T-helper 17 cell (primary cell): ENCODE measurements around the gene IST1. TPM values are rescaled to one million over a fixed set of nuclear protein-coding genes. Genes with fewer than 3 reads are reported as not detected.
"Not testable (repeated sequence)": the region's sequence is repeated elsewhere in the genome, so short reads cannot be mapped to it uniquely, and the experiment has no call there.

ENCODE experiments used
- ATAC-seq: fragments of 150-1000 bp; cut with Tn5 transposase; 2 replicates; pipeline ENCODE4 v1.10.0; 2021; ENCODE audit warnings: mild to moderate bottlenecking, moderate library complexity
- DNase-seq, 3 donors: peaks; one replicate each; pipeline versions ENCODE4 v3.0.0 to v3.0.0-alpha.2; 2020 to 2021
- H3K9me3 ChIP-seq: one replicate; pipeline ENCODE4 v1.7.0; 2013; ENCODE audit warnings: low read length, mild to moderate bottlenecking; ENCODE audit not compliant: control insufficient read depth, poor library complexity, severe bottlenecking
- H3K27ac Mint-ChIP-seq: one replicate; pipeline ENCODE4 v1.8.0; 2022; ENCODE audit warnings: mild to moderate bottlenecking, moderate library complexity, mixed read lengths
- H3K27me3 Mint-ChIP-seq: one replicate; pipeline ENCODE4 v1.8.0; 2022; ENCODE audit warnings: mixed read lengths
- H3K36me3 Mint-ChIP-seq: one replicate; pipeline ENCODE4 v1.8.0; 2022; ENCODE audit warnings: low read depth, mixed read lengths
- H3K4me1 Mint-ChIP-seq: one replicate; pipeline ENCODE4 v1.8.0; 2022; ENCODE audit warnings: mild to moderate bottlenecking, mixed read lengths
- H3K4me3 Mint-ChIP-seq: one replicate; pipeline ENCODE4 v1.8.0; 2022; ENCODE audit warnings: mild to moderate bottlenecking, moderate library complexity, mixed read lengths
- total RNA-seq, 4 donors: library from RNA in 2 of 4; stranded (reverse) in 2 of 4; gene quantifications; one replicate each; pipeline ENCODE4 v1.2.3 and lab custom pipeline; 2022 to 2026

Gene IST1
- total RNA-seq, 2 donors from 2014 or later, result 262 to 283 TPM

GRCh38 chr16:71889147-71889546 lies 6.2 kb upstream of the IST1 start:
- Mint-ChIP-seq H3K27ac (no peak overlapping the region), H3K27me3 (no peaks in the 10 kb centered on the region), H3K4me1 (peaks cover 11% of the 10 kb centered on the region), H3K36me3 (peaks cover 2% of the 10 kb centered on the region), H3K4me3 (no peak overlapping the region)
- ATAC-seq (no peak), DNase-seq (no peak)
- no peaks in the 10 kb centered on the region for H3K9me3 ChIP-seq

GRCh38 chr16:71893888-71894228 lies 1.5 kb upstream of the IST1 start:
- Mint-ChIP-seq H3K4me1 (peaks cover 20% of the 10 kb centered on the region), H3K27ac (peak overlapping the region; percentile 95), H3K4me3 (peak overlapping the region; percentile 96), H3K27me3 (no peaks in the 10 kb centered on the region), H3K36me3 (no peaks in the 10 kb centered on the region)
- H3K9me3 ChIP-seq, result no peaks in the 10 kb centered on the region
- no peak for ATAC-seq
- no peak for DNase-seq

DNA sequence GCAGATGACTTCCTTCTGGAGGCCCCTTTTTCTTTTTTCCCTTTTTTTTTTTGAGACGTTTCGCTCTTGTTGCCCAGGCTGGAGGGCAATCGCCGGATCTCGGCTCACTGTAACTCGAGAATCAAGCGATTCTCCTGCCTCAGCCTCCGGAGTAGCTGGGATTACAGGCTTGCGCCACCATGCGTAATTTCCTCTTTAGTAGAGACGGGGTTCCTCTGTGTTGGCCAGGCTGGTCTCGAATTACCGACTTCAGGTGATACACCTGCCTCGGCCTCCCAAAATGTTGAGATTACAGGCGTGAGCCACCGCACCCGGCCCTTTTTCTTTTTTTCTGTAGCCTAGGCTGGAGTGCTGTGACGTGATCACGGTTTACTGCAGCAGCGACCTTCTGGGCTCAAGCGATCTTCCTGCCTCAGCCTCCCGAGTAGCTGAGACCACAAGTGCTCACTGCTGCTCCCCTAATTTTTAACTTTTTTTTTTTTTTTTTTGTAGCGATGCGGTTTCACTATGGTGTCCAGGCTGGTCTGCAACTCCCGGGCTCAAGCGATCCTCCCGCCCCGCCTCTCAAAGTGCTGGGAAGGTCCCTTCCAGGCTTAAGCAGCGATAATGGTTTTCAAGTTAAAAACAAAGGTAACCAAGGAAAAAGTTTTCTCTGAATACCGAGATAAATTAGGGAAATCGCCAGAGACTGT lies 956 bp upstream of the IST1 start:
- peak overlapping the region; percentile 95 for H3K27ac Mint-ChIP-seq
- H3K4me3 Mint-ChIP-seq, result peak overlapping the region; percentile 96
- ATAC-seq, result peak; percentile 19
- peaks cover 21% of the 10 kb centered on the region for H3K4me1 Mint-ChIP-seq
- no peaks in the 10 kb centered on the region for H3K9me3 ChIP-seq
- no peaks in the 10 kb centered on the region for H3K27me3 Mint-ChIP-seq
- peak in 2 of 3 donors; percentile 11 to 24 for DNase-seq
- H3K36me3 Mint-ChIP-seq, result no peaks in the 10 kb centered on the region

- Mint-ChIP-seq H3K27me3 (no peaks in the 10 kb centered on the region), H3K27ac (peak overlapping the region; percentile 95), H3K36me3 (no peaks in the 10 kb centered on the region), H3K4me3 (peak overlapping the region; percentile 96), H3K4me1 (peaks cover 27% of the 10 kb centered on the region)
- H3K9me3 ChIP-seq, result no peaks in the 10 kb centered on the region
- ATAC-seq, result peak; percentile 28
- peak in 1 of 3 donors; percentile 21 for DNase-seq
Observed at GRCh38 chr16:71895679-71896365, 491 bp downstream of the IST1 start.

GRCh38 chr16:71896764-71897368 lies 1.5 kb downstream of the IST1 start:
- peak overlapping the region; percentile 78 for H3K4me3 Mint-ChIP-seq
- H3K27ac Mint-ChIP-seq, result peak overlapping the region; percentile 95
- peaks cover 30% of the 10 kb centered on the region for H3K4me1 Mint-ChIP-seq
- DNase-seq, result no peak
- ATAC-seq, result no peak
- H3K27me3 Mint-ChIP-seq, result no peaks in the 10 kb centered on the region
- no peaks in the 10 kb centered on the region for H3K36me3 Mint-ChIP-seq
- H3K9me3 ChIP-seq, result no peaks in the 10 kb centered on the region

- DNase-seq, result no peak
- peak overlapping the region; percentile 73 for H3K27ac Mint-ChIP-seq
- no peak for ATAC-seq
- peaks cover 40% of the 10 kb centered on the region for H3K4me1 Mint-ChIP-seq
- no peaks in the 10 kb centered on the region for H3K36me3 Mint-ChIP-seq
- H3K27me3 Mint-ChIP-seq, result no peaks in the 10 kb centered on the region
- H3K9me3 ChIP-seq, result no peaks in the 10 kb centered on the region
- H3K4me3 Mint-ChIP-seq, result peak overlapping the region; percentile 41
Observed at GRCh38 chr16:71899171-71899570, 3.8 kb downstream of the IST1 start.

- Mint-ChIP-seq H3K4me1 (peaks cover 46% of the 10 kb centered on the region), H3K27ac (peak overlapping the region; percentile 93), H3K4me3 (peak overlapping the region; percentile 52), H3K36me3 (no peaks in the 10 kb centered on the region), H3K27me3 (no peaks in the 10 kb centered on the region)
- H3K9me3 ChIP-seq, result no peaks in the 10 kb centered on the region
- no peak for DNase-seq
- no peak for ATAC-seq
Observed at GRCh38 chr16:71902656-71903365, 7.5 kb downstream of the IST1 start.

GRCh38 chr16:71903608-71904007 lies 8.3 kb downstream of the IST1 start:
- no peaks in the 10 kb centered on the region for H3K9me3 ChIP-seq
- Mint-ChIP-seq H3K4me1 (peaks cover 49% of the 10 kb centered on the region), H3K27ac (peak overlapping the region; percentile 93), H3K27me3 (no peaks in the 10 kb centered on the region), H3K4me3 (peak overlapping the region; percentile 50), H3K36me3 (no peaks in the 10 kb centered on the region)
- ATAC-seq (no peak), DNase-seq (no peak)

- no peaks in the 10 kb centered on the region for H3K27me3 Mint-ChIP-seq
- H3K36me3 Mint-ChIP-seq, result no peaks in the 10 kb centered on the region
- H3K4me3 Mint-ChIP-seq, result no peak overlapping the region
- DNase-seq, result no peak
- peak overlapping the region; percentile 93 for H3K27ac Mint-ChIP-seq
- H3K9me3 ChIP-seq, result no peaks in the 10 kb centered on the region
- no peak for ATAC-seq
- H3K4me1 Mint-ChIP-seq, result peaks cover 51% of the 10 kb centered on the region
Observed at GRCh38 chr16:71904239-71904638, 8.9 kb downstream of the IST1 start.

- H3K9me3 ChIP-seq, H3K27me3 Mint-ChIP-seq, DNase-seq, H3K36me3 Mint-ChIP-seq: not testable (repeated sequence)
- peak overlapping the region; percentile 70 for H3K4me3 Mint-ChIP-seq
- H3K4me1 Mint-ChIP-seq, result peaks cover 47% of the 10 kb centered on the region
- peak overlapping the region; percentile 93 for H3K27ac Mint-ChIP-seq
- peak; percentile 24 for ATAC-seq
Observed at GRCh38 chr16:71905765-71906164, 10.4 kb downstream of the IST1 start.

GRCh38 chr16:71911121-71911520 lies 15.8 kb downstream of the IST1 start:
- peak overlapping the region; percentile 2 for H3K4me3 Mint-ChIP-seq
- H3K4me1 Mint-ChIP-seq, result peaks cover 51% of the 10 kb centered on the region
- no peak overlapping the region for H3K27ac Mint-ChIP-seq
- ATAC-seq (no peak), DNase-seq (no peak)
- H3K27me3 Mint-ChIP-seq, result no peaks in the 10 kb centered on the region
- H3K9me3 ChIP-seq, result no peaks in the 10 kb centered on the region
- H3K36me3 Mint-ChIP-seq, result peaks cover 2% of the 10 kb centered on the region

DNA sequence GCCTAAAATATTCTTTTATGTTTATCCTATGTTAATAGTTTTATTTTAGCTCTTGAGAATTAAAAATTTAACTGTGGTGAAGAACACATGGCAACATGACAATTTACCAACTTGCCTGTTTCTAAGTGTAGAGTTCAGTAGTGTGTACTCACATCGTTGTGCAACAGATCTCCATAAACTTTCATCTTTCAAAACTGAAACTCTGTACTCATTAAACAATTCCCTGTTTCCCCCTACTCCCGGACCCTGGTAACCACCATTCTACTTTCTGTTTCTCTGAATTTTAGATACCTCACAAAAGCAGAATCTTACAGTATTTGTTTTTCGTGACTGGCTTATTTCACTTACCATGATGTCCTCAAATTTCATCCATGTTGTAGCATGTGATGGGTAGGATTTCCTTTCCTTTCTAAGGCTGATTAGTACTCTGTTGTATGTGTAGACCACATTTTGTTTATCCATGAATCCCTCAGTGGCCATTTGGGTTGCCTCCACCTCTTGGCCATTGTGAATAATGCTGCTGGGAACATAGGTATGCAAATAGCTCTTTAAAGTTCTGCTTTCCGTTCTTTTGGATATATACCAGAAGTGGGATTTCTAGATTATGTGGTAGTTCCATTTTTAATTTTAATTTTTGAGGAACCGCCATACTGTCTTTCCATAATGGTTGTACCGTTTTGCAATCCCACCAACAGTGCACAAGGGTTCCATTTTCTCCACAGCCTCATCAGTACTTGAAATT lies 17.4 kb downstream of the IST1 start:
- H3K9me3 ChIP-seq, result no peaks in the 10 kb centered on the region
- peaks cover 7% of the 10 kb centered on the region for H3K36me3 Mint-ChIP-seq
- H3K27me3 Mint-ChIP-seq, result no peaks in the 10 kb centered on the region
- ATAC-seq, result no peak
- DNase-seq, result no peak
- no peak overlapping the region for H3K27ac Mint-ChIP-seq
- H3K4me1 Mint-ChIP-seq, result peaks cover 47% of the 10 kb centered on the region
- H3K4me3 Mint-ChIP-seq, result no peak overlapping the region

GRCh38 chr16:71914802-71915201 lies 19.5 kb downstream of the IST1 start:
- no peaks in the 10 kb centered on the region for H3K27me3 Mint-ChIP-seq
- no peaks in the 10 kb centered on the region for H3K9me3 ChIP-seq
- ATAC-seq, result no peak
- no peak overlapping the region for H3K4me3 Mint-ChIP-seq
- H3K4me1 Mint-ChIP-seq, result peaks cover 43% of the 10 kb centered on the region
- peaks cover 17% of the 10 kb centered on the region for H3K36me3 Mint-ChIP-seq
- peak overlapping the region; percentile 69 for H3K27ac Mint-ChIP-seq
- DNase-seq, result no peak
